Neural progenitor cell (in vitro differentiated cells): ENCODE measurements around the gene TDRD9.

Experiments used
- EZH2 ChIP-seq: fragments of 200-600 bp; sonication (generic); IDR thresholded peaks from 2 replicates; pipeline ENCODE4 v1.6.1; 2017; ENCODE audit warnings: antibody characterized with exemption, mild to moderate bottlenecking, moderate library complexity
- EZH2phosphoT487 ChIP-seq: fragments of 200-600 bp; sonication (generic); IDR thresholded peaks from 2 replicates; pipeline ENCODE4 v1.6.1; 2017; ENCODE audit warnings: antibody characterized with exemption
- TF ChIP-seq, protein P1 (sequence below): fragments of 200-600 bp; sonication (generic); IDR thresholded peaks from 2 replicates; pipeline ENCODE4 v1.5.1; 2017; ENCODE audit warnings: antibody characterized with exemption, mild to moderate bottlenecking

DNA sequence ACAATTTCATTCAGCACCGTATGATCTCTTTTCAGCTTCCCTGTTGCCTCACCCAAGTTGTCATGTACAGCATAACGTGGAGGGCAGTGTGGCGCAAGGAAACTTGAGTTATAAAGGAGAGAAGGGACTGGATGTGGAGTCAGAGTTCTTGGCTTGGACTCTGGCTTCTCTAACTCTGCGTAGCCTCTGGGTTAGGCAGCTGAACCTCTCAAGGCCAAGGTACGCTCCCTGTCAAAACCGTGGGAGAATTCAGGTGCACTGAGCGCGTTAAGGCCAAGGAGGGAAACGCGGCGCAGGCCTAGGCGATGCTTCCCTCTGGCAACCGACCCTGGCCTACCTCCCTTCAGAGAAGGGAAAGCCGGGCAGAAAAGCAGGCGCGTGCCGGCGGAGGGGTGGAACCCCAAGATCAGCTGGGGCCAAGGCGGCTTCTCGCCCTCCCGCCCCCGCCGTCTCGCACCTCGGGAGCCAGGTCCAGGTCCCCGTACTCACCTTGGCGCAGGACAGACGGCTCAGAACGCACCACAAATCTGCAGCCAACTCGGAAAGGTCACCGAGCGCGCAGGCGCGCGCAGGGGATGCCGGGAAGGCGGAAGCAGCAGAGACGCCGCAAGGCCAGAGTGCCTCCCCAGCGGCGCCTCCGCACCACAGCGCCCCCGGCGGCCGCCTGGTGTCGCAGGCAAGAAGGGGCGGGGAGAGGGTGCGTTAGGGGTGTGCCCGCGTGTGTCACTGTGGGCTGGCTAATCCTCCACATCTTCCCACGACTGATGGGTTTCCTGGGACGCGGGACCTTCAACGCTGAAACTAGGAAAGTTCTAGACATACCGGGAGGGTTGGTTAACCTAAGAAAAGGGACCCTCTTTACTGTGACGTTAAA, 7.0 kb upstream of the TDRD9 start:
- TF ChIP-seq EZH2 = no peak
- TF ChIP-seq, protein P1, sequence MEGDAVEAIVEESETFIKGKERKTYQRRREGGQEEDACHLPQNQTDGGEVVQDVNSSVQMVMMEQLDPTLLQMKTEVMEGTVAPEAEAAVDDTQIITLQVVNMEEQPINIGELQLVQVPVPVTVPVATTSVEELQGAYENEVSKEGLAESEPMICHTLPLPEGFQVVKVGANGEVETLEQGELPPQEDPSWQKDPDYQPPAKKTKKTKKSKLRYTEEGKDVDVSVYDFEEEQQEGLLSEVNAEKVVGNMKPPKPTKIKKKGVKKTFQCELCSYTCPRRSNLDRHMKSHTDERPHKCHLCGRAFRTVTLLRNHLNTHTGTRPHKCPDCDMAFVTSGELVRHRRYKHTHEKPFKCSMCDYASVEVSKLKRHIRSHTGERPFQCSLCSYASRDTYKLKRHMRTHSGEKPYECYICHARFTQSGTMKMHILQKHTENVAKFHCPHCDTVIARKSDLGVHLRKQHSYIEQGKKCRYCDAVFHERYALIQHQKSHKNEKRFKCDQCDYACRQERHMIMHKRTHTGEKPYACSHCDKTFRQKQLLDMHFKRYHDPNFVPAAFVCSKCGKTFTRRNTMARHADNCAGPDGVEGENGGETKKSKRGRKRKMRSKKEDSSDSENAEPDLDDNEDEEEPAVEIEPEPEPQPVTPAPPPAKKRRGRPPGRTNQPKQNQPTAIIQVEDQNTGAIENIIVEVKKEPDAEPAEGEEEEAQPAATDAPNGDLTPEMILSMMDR = peak; percentile 96
- no peak for TF ChIP-seq EZH2phosphoT487
